GM10847 (cell line): Measurements from ENCODE around the gene FUT7.

ENCODE experiments used
- POLR2A ChIP-seq: IDR thresholded peaks from 2 replicates; pipeline ENCODE4 v1.6.1; 2011; ENCODE audit not compliant: insufficient read length; ENCODE audit errors: extremely low read depth

FUT7 gene

GRCh38 chr9:136995772-136996311 is 36.0 kb downstream of the FUT7 start:
- TF ChIP-seq POLR2A = no peak

DNA sequence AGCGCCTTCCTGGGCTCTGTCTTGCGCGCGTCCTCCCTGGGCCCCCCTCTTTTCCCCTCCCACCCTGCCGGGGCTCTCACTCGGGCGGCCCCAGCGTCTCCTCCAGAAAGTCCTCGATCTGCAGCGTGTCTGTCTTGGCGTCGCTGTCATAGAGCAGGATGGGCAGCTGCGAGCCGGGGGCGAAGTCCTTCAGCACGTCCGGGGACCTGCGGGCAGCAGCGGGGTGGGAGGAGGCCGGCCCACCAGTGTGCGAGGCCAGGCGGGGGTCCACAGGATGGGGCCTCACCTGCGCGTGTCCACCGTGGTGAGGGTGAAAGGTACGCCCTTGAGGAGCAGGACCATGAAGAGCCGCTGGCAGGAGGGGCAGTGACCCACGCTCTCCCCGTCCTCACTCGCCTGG is 36.5 kb downstream of the FUT7 start:
- no peak for TF ChIP-seq POLR2A

DNA sequence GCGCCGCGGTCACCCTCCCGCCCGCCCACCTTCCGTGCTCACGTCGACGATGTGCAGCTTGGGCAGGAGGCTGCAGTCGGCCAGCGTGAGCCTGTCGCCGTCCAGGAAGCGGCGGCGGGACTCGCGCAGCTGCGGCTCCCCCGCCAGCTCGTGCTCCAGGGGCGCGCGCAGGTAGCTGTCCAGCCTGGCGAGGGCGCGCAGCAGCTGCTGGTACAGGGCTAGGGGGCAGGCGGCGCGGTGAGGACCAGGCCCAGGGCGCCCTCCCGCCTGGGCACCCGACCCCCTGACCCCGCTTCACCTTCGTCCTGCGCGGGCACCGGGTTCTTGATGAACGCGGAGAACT is 37.0 kb downstream of the FUT7 start:
- no peak for TF ChIP-seq POLR2A

- TF ChIP-seq POLR2A = no peak
Observed at GRCh38 chr9:136994180-136994887, 37.6 kb downstream of the FUT7 start.

DNA sequence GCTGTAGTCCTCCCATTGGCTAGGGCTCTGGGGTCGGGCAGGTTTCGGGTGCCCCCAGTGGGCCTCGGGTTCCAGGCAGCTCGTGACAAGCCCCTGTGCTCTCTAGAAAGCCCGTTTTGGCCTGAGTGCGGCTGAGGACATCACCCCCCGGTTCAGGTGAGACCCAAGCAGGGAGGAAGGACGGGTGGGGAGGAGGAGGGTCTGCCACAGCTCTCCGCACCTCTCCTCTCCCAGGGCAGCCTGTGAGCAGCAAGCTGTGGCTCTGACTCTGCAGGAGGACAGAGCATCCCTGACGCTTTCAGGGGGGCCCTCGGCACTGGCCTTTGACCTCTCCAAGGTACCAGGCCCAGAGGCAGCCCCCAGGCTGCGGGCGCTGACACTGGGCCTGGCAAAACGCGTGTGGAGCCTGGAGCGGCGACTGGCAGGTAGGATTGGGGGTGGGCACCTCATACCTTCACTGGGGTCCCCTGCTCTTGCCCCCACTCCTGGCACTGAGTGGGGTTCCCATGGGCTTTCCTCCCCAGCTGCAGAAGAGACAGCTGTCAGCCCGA is 39.0 kb downstream of the FUT7 start:
- TF ChIP-seq POLR2A = no peak

DNA sequence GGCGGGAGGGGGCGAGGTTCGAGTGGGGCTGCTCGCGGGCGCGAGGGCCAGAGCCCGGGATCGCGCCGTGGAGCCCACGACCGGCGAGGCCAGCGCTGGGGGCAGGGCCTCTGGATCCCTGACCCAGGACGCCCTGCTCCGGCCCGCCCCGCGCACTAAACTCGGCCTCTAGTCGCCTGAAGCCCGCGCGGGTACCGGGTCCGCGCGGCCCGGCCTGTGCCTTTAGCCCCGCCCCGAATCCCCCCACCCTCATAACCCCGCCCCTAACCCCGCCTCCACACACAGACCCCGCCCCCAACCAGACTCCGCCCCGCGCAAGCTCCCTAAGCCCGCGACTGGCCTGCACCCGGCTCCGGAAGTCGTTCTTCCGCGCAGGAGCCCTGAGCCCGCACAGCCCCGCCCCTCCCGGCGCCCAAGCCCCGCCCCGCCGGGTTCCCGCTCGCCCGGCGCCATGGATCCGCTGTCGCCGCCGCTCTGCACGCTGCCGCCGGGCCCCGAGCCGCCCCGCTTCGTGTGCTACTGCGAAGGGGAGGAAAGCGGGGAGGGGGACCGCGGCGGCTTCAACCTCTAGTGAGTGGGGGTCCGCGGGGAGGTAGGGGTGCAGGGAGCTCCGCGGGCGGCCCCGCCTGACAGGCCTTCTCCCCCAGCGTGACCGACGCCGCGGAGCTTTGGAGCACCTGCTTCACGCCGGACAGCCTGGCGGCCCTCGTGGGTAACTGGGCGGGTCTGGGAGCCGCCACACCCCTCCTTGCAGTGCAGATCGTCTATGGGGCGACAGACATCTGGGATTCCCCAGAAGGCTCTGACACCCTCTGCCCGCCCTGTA is 39.7 kb downstream of the FUT7 start, which contains the start of gene PAXX:
Gene PAXX, plus strand, starts transcription at position 430 of the 826 bp plus-strand sequence. Its CDS starts 22 bp downstream, at position 452.
- TF ChIP-seq POLR2A = peak; percentile 53

DNA sequence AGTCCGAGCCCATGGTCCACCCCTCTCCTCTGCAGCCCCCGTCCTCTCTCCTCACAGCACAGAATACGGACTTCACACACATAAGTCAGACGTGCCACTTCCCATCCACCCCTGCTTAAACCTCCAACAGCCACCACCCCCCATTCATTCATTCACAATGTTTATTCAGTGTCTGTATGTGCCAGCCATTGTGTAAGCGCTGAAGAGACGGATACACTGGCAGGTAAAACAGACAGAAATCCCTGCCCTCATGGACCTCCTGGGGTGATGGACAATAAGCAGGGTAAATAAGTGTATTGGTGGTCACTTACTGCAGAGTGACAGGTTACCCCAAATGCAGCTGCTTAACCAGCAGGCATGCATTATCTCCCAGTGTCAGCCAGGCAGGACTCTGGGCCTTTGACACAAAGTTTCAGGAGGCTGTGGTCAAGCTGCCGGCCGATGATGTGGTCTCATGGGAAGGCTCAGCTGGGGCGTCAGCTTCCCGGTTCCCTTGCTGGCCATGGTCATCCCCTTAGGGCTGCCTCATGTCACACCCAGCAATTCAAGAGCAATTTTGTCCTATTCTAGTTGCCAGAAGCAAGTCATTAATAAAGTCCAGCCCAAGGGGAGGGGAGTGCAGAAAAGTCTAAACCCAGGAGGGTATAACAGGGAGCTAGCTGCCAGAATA is 41.5 kb downstream of the FUT7 start:
- TF ChIP-seq POLR2A = no peak

DNA sequence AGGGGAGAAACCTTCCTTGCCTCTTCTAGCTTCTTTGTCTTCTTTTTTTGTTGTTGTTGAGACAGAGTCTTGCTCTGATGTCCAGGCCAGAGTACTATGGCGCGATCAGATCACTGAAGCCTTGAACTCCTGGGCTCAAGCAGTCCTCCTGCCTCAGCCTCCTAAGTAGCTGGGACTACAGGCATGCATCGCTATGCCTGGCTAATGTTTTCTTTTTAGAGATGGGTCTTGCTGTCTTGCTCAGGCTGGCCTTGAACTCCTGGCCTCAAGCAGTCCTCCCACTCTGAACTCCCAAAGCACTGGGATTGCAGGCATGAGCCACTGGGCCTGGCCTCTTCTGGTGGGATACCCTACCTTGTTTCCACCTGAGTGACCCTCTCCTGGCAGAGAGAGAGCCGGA is 43.0 kb downstream of the FUT7 start:
- TF ChIP-seq POLR2A = no peak

- no peak for TF ChIP-seq POLR2A
Observed at GRCh38 chr9:136985853-136986252, 46.0 kb downstream of the FUT7 start.

DNA sequence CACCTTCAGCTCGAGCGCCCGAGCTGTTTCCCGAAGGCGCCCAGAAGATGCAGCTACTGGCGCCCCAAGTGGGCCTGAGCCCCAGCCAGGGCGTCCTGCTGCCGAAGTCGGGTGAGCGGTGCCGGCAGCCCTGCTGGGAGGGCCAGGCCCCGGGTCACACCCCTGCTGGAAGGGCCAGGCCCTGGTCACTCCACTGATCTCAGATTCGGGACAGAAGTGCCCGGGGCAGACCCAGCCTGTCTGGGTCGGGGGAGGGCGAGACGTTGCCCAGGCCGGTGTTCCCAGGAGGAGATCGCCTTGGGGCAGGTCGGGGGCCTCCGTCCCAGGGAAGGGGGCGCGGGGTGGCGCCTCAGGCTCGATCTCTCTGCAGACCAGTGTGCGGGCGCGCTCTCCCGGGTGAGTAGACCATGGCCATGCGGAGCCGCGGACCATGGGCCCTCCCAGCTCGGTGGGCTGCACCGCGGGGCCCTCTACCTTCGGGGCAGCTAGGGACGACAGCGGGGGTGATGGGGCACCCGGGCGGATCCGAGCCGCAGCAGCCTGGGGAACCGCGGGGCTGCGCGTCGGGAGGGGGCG is 46.8 kb downstream of the FUT7 start:
- no peak for TF ChIP-seq POLR2A

DNA sequence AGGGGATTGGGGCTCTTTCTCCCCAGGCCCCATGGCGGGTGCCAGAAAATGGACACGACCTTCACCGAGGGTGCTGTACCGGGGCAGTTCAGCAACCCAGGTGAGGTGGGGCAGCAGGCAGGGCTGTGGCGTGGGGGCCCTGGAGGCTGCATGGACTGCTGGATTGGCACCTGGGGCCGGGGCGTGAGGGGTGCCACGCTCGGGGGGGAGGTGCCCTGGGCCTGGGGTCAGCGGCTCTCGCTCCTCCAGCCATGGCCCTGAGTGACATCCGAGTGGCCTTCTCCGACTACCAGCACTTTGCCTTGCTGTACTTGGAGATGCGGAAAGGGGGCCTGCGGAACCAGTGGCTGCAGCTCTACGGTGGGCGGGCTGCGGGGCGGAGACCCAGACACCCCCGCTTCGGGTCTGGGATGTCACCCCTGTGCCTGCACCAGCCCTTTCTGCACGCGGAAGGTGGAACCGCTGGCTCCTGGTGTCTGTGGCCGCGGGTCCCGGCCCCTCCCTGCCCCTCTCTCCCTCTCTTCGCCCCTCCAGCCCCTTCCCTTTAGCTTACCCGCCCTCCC is 47.3 kb downstream of the FUT7 start:
- no peak for TF ChIP-seq POLR2A

DNA sequence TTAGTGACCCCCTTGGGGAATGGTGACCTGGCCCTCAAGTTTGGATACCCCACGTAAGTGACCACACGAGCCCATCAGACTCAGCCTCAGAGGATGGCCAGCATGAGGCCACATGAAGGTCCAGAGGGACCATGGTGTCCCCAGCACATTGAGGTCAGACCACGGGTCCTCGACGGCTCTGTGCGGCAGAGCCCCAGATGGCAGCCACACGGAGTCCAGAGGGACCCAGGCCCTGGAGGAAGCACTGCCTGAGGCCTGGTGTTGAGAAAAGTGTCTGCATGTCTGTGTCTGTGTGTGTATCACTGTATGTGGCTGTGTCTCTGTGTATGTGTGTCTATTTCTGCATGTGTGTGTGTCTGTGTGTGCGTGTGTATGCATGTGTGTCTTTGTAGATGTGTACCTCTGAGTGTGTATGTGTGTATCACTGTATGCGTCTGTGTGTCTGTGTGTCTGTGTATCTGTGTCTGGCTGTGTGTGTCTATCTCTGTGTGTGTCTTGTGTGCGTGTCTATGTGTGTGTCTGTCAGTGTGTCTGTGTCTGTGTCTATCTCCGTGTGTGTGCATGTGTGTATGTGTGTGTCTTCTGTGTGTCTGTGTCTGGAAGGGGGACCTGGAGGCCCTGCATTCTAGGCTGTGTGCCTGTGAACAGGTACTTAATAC is 48.1 kb downstream of the FUT7 start:
- TF ChIP-seq POLR2A = no peak

GRCh38 chr9:136983167-136983566 is 48.7 kb downstream of the FUT7 start:
- TF ChIP-seq POLR2A = no peak

- no peak for TF ChIP-seq POLR2A
Observed at GRCh38 chr9:136982232-136983051, 49.4 kb downstream of the FUT7 start, which contains the start of gene LCNL1. Gene LCNL1, plus strand, starts transcription at chr9:136982993. Its CDS starts 594 bp downstream, at chr9:136983587.
